ENCODE data around the gene APOBEC3B. TPM values are rescaled to one million over a fixed set of nuclear protein-coding genes. Genes with fewer than 3 reads are reported as not detected.
"Not testable (repeated sequence)": the region's sequence is repeated elsewhere in the genome, so short reads cannot be mapped to it uniquely, and the experiment has no call there.

APOBEC3B gene
- total RNA-seq, 1 donor from 2014 or later, result not detected

GRCh38 chr22:38959590-38959989, 22.6 kb upstream of the APOBEC3B start:
- H3K4me3 Mint-ChIP-seq, result no peak overlapping the region
- H3K36me3 Mint-ChIP-seq, result no peaks in the 10 kb centered on the region
- Histone ChIP-seq H3K27ac (no peak overlapping the region), H3K4me3 (no peak overlapping the region), H3K9ac (no peak overlapping the region), H3K79me2 (ENCODE audit: low read depth) (no peaks in the 10 kb centered on the region), H2AFZ (replicated peaks) (no peak overlapping the region), H3K36me3 (no peaks in the 10 kb centered on the region), H3K27me3 (no peaks in the 10 kb centered on the region), H4K20me1 (ENCODE audit: low read depth) (no peaks in the 10 kb centered on the region), H3K9me3 (ENCODE audit: low read depth) (no peaks in the 10 kb centered on the region), H3F3A (ENCODE audit: low read depth) (no peaks in the 10 kb centered on the region), H3K4me2 (no peak overlapping the region), H3K4me1 (no peaks in the 10 kb centered on the region)
- no peak for TF ChIP-seq EZH2phosphoT487 (IDR thresholded peaks at IDR 0.05)
- no peak for TF ChIP-seq EZH2 (IDR thresholded peaks at IDR 0.05)
- TF ChIP-seq, protein P1, sequence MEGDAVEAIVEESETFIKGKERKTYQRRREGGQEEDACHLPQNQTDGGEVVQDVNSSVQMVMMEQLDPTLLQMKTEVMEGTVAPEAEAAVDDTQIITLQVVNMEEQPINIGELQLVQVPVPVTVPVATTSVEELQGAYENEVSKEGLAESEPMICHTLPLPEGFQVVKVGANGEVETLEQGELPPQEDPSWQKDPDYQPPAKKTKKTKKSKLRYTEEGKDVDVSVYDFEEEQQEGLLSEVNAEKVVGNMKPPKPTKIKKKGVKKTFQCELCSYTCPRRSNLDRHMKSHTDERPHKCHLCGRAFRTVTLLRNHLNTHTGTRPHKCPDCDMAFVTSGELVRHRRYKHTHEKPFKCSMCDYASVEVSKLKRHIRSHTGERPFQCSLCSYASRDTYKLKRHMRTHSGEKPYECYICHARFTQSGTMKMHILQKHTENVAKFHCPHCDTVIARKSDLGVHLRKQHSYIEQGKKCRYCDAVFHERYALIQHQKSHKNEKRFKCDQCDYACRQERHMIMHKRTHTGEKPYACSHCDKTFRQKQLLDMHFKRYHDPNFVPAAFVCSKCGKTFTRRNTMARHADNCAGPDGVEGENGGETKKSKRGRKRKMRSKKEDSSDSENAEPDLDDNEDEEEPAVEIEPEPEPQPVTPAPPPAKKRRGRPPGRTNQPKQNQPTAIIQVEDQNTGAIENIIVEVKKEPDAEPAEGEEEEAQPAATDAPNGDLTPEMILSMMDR (IDR thresholded peaks at IDR 0.05), result no peak
- H3K9me3 Mint-ChIP-seq, result no peaks in the 10 kb centered on the region
- no peak for DNase-seq (ENCODE audit: low spot score)
- H3K4me1 Mint-ChIP-seq, result peaks cover 12% of the 10 kb centered on the region
- H3K27ac Mint-ChIP-seq, result no peak overlapping the region
- H3K27me3 Mint-ChIP-seq (ENCODE audit: insufficient read depth, low read depth), result peaks cover 13% of the 10 kb centered on the region

- H3F3A ChIP-seq (ENCODE audit: low read depth); H4K20me1 ChIP-seq (ENCODE audit: low read depth); H3K36me3 Mint-ChIP-seq; H3K27ac ChIP-seq; H3K9me3 ChIP-seq (ENCODE audit: low read depth); H3K4me3 Mint-ChIP-seq; H3K36me3 ChIP-seq; H3K4me3 ChIP-seq; DNase-seq (ENCODE audit: low spot score); H3K27ac Mint-ChIP-seq; H2AFZ ChIP-seq (replicated peaks); H3K9me3 Mint-ChIP-seq; H3K79me2 ChIP-seq (ENCODE audit: low read depth); H3K4me2 ChIP-seq; H3K9ac ChIP-seq; H3K27me3 ChIP-seq; H3K4me1 ChIP-seq: not testable (repeated sequence)
- Mint-ChIP-seq H3K4me1 (peaks cover 13% of the 10 kb centered on the region), H3K27me3 (ENCODE audit: insufficient read depth, low read depth) (peaks cover 13% of the 10 kb centered on the region)
Measured at GRCh38 chr22:38960673-38961072, 21.5 kb upstream of the APOBEC3B start.

GRCh38 chr22:38963291-38963738, 18.8 kb upstream of the APOBEC3B start:
- DNase-seq (ENCODE audit: low spot score), result peak; percentile 51
- H3K9me3 Mint-ChIP-seq; H3K9me3 ChIP-seq (ENCODE audit: low read depth); H3K4me3 Mint-ChIP-seq; H3K4me1 ChIP-seq; H4K20me1 ChIP-seq (ENCODE audit: low read depth); H3K27me3 Mint-ChIP-seq (ENCODE audit: insufficient read depth, low read depth); H3K27ac ChIP-seq; H3K27me3 ChIP-seq; H3K36me3 ChIP-seq; H3K36me3 Mint-ChIP-seq; H3K9ac ChIP-seq; H3F3A ChIP-seq (ENCODE audit: low read depth); H3K79me2 ChIP-seq (ENCODE audit: low read depth); H3K4me3 ChIP-seq: not testable (repeated sequence)
- Histone ChIP-seq H3K4me2 (peak overlapping the region; percentile 67), H2AFZ (replicated peaks) (peak overlapping the region; percentile 87)
- Mint-ChIP-seq H3K27ac (peak overlapping the region; percentile 93), H3K4me1 (peaks cover 13% of the 10 kb centered on the region)

GRCh38 chr22:38963872-38964271, 18.3 kb upstream of the APOBEC3B start:
- peaks cover 13% of the 10 kb centered on the region for H3K4me1 Mint-ChIP-seq

DNA sequence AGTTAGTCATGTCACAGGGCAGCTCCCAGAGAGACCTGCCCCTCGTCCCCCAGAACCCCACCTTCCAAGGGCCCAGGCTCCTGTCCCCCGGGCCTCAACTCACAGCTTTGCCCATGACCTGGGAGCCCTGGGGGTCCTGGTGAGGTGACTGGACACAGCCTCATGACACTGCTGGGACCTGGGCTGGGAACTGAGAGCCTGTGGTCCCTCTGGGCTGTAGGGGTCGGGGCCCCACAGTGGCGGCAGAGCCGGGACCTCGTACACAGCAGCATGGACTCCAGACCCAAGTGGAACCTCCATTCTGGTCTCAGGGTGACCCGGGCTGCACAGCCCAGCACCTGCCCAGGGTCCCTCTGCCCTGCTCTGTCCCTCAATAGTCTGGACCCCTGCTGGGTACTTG, 17.8 kb upstream of the APOBEC3B start:
- no peaks in the 10 kb centered on the region for H3K27me3 ChIP-seq
- H3K4me1 ChIP-seq, result no peaks in the 10 kb centered on the region
- no peak overlapping the region for H3K4me2 ChIP-seq
- H3K9me3 ChIP-seq (ENCODE audit: low read depth), result no peaks in the 10 kb centered on the region
- TF ChIP-seq, protein P1 (IDR thresholded peaks at IDR 0.05), result no peak
- H3K36me3 ChIP-seq, result no peaks in the 10 kb centered on the region
- no peak overlapping the region for H3K4me3 ChIP-seq
- Mint-ChIP-seq H3K4me3 (no peak overlapping the region), H3K9me3 (no peaks in the 10 kb centered on the region), H3K4me1 (peaks cover 13% of the 10 kb centered on the region), H3K27ac (no peak overlapping the region), H3K36me3 (no peaks in the 10 kb centered on the region), H3K27me3 (ENCODE audit: insufficient read depth, low read depth) (peaks cover 5% of the 10 kb centered on the region)
- no peaks in the 10 kb centered on the region for H3F3A ChIP-seq (ENCODE audit: low read depth)
- H3K79me2 ChIP-seq (ENCODE audit: low read depth), result no peaks in the 10 kb centered on the region
- H4K20me1 ChIP-seq (ENCODE audit: low read depth), result no peaks in the 10 kb centered on the region
- no peak overlapping the region for H3K9ac ChIP-seq
- DNase-seq (ENCODE audit: low spot score), result no peak
- no peak overlapping the region for H3K27ac ChIP-seq
- no peak overlapping the region for H2AFZ ChIP-seq (replicated peaks)

More at GRCh38 chr22:38963872-38964271, 18.3 kb upstream of the APOBEC3B start:
- H3F3A ChIP-seq (ENCODE audit: low read depth), result no peaks in the 10 kb centered on the region
- no peak for DNase-seq (ENCODE audit: low spot score)
- Mint-ChIP-seq H3K27ac (peak overlapping the region; percentile 33), H3K27me3 (ENCODE audit: insufficient read depth, low read depth) (peaks cover 7% of the 10 kb centered on the region), H3K36me3 (no peaks in the 10 kb centered on the region), H3K9me3 (no peaks in the 10 kb centered on the region), H3K4me3 (peak overlapping the region; percentile 65)
- H3K4me3 ChIP-seq, result no peak overlapping the region
- no peak for TF ChIP-seq EZH2phosphoT487 (IDR thresholded peaks at IDR 0.05)
- no peak for TF ChIP-seq EZH2 (IDR thresholded peaks at IDR 0.05)
- H2AFZ ChIP-seq (replicated peaks), result no peak overlapping the region
- no peaks in the 10 kb centered on the region for H3K9me3 ChIP-seq (ENCODE audit: low read depth)
- no peaks in the 10 kb centered on the region for H3K27me3 ChIP-seq
- no peak overlapping the region for H3K27ac ChIP-seq
- no peaks in the 10 kb centered on the region for H3K79me2 ChIP-seq (ENCODE audit: low read depth)
- no peaks in the 10 kb centered on the region for H3K4me1 ChIP-seq
- no peak overlapping the region for H3K4me2 ChIP-seq
- no peaks in the 10 kb centered on the region for H3K36me3 ChIP-seq
- H3K9ac ChIP-seq, result no peak overlapping the region
- H4K20me1 ChIP-seq (ENCODE audit: low read depth), result no peaks in the 10 kb centered on the region
